Omental fat pad (tissue), 4 donors: ENCODE data around the gene SYT2. TPM values are rescaled to one million over a fixed set of nuclear protein-coding genes. Genes with fewer than 3 reads are reported as not detected.

ENCODE experiments used
- ATAC-seq: fragments of 150-250 bp; one replicate; pipeline ENCODE4 v1.9.1; 2016; ENCODE audit warnings: mild to moderate bottlenecking, moderate library complexity; ENCODE audit not compliant: low FRiP score
- DNase-seq: peaks from one replicate; pipeline ENCODE4 v3.0.0-alpha.2; 2019; ENCODE audit warnings: low spot score
- total RNA-seq, 4 donors: library from RNA; depleted of rRNA; stranded (reverse); fragments of >200 nt; gene quantifications; one replicate each; pipeline ENCODE4 v1.1.0, GENCODE V29; 2016
- TF ChIP-seq, protein P1 (sequence below), 3 donors: fragments of 450-650 bp; IDR thresholded peaks; one replicate each; pipeline ENCODE4 v1.5.1; 2016 to 2017; ENCODE audit warnings: antibody characterized with exemption in 3 of 3, mild to moderate bottlenecking in 3 of 3, moderate library complexity in 2 of 3

The SYT2 gene
- under 1 TPM in 1 of 4 donors, not detected in 3; 0.12 TPM for total RNA-seq

DNA sequence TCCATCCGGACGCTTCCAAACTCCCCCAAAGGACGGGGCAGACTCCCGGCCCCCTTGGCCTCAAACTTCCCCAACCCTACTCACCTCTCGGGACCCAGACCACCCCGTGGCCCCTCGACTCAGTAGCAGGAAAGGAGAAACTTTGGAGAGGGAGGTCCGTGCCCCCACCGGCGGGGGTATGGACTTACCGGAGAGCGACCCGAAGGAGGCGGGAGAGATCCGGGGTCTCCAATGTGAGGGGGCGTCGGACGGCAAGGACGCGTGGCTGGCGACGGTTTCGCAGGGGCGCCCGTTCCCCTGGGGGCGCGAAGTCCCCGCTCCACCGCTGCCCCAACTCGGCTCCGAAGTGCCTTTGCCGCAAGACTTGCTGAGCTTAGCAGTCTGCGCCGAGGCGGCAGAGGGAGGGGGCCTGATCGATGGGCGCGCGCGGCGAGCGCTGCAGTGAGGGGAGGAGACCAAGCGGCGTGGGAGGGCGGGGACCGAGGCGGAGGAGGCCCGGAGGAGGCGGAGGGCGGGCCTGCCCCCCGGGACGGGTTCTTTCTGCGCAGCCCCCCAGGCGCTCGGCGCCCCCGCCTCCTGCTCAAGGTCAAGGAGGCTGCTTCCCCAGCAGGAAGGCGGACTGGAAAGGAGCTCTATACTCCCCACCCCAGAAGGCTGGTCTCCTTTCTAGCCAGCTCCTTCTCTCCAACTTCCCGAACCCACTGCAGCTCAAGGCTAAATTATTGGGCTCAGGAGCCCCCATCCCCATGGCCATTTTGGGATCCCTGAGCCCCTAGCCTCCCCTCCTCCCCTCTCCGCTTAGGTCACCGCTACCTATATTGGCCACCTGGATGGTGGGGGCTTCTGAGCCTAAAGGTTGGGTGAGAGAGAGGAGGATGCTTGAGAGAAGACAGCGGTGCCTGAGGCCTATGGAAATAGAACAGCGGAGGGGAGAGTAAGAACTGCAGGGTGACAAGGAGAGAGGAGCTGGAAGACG lies at the start of gene SYT2:
TSS of gene SYT2 (minus strand) at position 385 of the 976 bp plus-strand sequence. CDS start 104,682 bp downstream, outside the sequence.
- TF ChIP-seq, protein P1, sequence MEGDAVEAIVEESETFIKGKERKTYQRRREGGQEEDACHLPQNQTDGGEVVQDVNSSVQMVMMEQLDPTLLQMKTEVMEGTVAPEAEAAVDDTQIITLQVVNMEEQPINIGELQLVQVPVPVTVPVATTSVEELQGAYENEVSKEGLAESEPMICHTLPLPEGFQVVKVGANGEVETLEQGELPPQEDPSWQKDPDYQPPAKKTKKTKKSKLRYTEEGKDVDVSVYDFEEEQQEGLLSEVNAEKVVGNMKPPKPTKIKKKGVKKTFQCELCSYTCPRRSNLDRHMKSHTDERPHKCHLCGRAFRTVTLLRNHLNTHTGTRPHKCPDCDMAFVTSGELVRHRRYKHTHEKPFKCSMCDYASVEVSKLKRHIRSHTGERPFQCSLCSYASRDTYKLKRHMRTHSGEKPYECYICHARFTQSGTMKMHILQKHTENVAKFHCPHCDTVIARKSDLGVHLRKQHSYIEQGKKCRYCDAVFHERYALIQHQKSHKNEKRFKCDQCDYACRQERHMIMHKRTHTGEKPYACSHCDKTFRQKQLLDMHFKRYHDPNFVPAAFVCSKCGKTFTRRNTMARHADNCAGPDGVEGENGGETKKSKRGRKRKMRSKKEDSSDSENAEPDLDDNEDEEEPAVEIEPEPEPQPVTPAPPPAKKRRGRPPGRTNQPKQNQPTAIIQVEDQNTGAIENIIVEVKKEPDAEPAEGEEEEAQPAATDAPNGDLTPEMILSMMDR (IDR thresholded peaks at IDR 0.05): no peak
- DNase-seq (no peak), ATAC-seq (no peak)

DNA sequence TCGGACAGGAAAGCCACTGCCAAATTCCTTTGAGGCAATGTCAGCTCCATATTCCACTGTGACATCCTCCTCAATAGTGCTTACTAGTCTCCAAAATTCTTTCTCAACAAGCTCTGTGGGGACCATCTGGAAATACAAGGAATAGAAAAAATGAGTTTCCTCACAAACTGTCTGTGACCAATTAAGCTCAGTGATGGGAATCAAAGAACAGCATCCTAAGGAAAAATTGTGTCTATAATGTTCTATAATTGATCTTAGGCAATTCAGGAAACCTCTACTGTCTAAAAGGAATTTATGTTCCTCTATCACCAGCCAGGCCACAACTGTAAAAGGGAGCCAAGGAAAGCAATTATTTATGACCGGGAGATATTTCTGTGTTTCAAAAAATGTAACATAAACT lies 46.1 kb upstream of the SYT2 start:
- TF ChIP-seq, protein P1 (IDR thresholded peaks at IDR 0.05): no peak
- DNase-seq (no peak), ATAC-seq (no peak)

DNA sequence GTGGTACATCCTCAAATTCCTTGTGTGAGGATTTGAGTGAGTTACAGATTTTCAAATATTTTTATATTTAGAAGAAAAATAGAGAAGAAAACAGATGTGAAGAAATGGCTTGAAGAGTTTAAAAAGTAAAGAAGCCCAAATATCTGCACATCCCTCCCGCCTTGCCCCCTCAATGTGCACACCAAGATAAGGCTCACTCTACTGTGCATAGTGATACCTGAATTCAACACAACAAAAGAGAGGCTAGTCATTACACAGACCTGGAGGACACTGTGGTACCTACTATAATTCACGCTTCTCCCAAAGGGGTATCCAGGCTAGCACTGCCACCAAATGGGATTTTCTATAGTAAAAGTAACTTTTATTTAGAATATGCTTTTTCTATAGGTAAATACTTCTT lies 44.0 kb upstream of the SYT2 start:
- DNase-seq (no peak), ATAC-seq (no peak)
- TF ChIP-seq, protein P1 (IDR thresholded peaks at IDR 0.05): no peak

- ATAC-seq (no peak), DNase-seq (no peak)
- TF ChIP-seq, protein P1 (IDR thresholded peaks at IDR 0.05): no peak
These were observed 42.5 kb upstream of the SYT2 start for GRCh38 chr1:202752774-202753173.

GRCh38 chr1:202750761-202751160 lies 40.5 kb upstream of the SYT2 start:
- DNase-seq (no peak), ATAC-seq (no peak)
- TF ChIP-seq, protein P1 (IDR thresholded peaks at IDR 0.05): no peak

- DNase-seq: no peak
- ATAC-seq: no peak
- TF ChIP-seq, protein P1 (IDR thresholded peaks at IDR 0.05): no peak
These were observed 39.8 kb upstream of the SYT2 start for GRCh38 chr1:202750024-202750423.
